Measurements from ENCODE around the gene NTMT2.

Gene NTMT2

DNA sequence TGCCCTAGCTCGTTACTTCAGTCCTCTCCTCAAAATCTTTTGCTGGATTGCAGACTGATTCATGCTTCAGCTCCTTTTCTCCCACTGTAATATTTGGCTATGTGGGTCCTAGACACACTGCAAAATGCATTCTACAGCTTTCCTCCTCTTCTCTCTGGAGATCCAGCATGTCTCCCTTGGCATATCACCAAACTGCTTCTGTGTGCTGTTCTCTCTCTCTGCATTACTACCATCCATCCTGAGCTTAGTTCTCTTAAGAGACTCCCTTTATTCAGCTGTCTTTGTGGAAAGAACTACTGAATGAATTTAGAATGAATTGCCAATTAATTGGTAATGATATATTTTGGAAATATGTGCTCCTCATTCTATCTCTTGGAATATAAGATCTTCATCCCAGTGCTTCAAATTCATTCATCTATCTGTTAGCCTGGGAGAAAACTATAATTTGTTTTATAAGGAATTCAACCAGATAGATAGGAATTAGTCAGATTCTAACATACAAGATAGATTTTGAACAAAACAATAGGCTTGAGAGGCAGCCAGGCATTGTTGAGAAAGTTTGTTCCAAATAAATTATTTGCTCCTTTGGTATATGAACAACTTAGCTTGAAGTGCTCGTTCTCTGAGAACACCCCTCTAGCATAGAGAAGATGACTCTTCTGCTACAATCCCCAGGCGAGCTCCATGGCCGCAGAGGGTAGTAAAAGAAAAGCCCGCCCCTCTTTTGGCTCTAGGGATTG lies 71.9 kb downstream of the NTMT2 start:
- no peak for DNase-seq (ENCODE audit: low spot score)
- H3K27ac ChIP-seq, result no peak overlapping the region
- ChIA-PET CTCF (no interaction called here), POLR2A (ENCODE audit: low non-redundant PET) (no interaction called here)
- TF ChIP-seq, protein P1, sequence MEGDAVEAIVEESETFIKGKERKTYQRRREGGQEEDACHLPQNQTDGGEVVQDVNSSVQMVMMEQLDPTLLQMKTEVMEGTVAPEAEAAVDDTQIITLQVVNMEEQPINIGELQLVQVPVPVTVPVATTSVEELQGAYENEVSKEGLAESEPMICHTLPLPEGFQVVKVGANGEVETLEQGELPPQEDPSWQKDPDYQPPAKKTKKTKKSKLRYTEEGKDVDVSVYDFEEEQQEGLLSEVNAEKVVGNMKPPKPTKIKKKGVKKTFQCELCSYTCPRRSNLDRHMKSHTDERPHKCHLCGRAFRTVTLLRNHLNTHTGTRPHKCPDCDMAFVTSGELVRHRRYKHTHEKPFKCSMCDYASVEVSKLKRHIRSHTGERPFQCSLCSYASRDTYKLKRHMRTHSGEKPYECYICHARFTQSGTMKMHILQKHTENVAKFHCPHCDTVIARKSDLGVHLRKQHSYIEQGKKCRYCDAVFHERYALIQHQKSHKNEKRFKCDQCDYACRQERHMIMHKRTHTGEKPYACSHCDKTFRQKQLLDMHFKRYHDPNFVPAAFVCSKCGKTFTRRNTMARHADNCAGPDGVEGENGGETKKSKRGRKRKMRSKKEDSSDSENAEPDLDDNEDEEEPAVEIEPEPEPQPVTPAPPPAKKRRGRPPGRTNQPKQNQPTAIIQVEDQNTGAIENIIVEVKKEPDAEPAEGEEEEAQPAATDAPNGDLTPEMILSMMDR (conservative IDR thresholded peaks at IDR 0.05; ENCODE audit: low read depth), result no peak

DNA sequence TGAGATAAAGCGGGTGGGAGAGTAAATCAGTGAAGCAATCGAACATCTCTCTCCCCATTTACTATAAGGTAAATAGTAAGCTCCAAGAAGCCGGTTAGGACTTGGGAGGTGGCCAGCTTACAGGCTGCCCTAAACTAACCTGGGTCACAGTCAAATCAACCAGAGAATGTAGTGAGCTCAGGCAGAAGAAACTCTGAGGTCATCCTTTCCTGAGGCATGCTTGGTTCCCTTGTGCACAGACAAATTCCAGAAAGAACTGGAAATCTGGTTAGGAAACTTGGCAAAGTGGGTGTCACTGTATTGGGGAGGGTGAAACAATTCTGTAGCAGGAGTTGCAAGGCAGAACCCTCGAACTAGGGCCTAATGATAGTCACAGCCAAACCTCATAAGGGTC lies 72.5 kb downstream of the NTMT2 start:
- DNase-seq (ENCODE audit: low spot score), result no peak
- H3K27ac ChIP-seq, result no peak overlapping the region
- TF ChIP-seq, protein P1 (conservative IDR thresholded peaks at IDR 0.05; ENCODE audit: low read depth), result no peak
- ChIA-PET CTCF (no interaction called here), POLR2A (ENCODE audit: low non-redundant PET) (no interaction called here)

All from RWPE1 (cell line).